GM19025 (cell line): Measurements from ENCODE around the gene KDM2B.
"Not testable (repeated sequence)": the region's sequence is repeated elsewhere in the genome, so short reads cannot be mapped to it uniquely, and the experiment has no call there.

ENCODE experiments used
- ATAC-seq: cut with Tn5 transposase; IDR thresholded peaks from one replicate; pipeline ENCODE4 v1.9.1; 2021; ENCODE audit warnings: mild to moderate bottlenecking, low read depth, moderate library complexity; ENCODE audit not compliant: unreplicated experiment

KDM2B gene

GRCh38 chr12:121590476-121591143, 9.8 kb upstream of the KDM2B start:
- ATAC-seq: peak; percentile 47

- not testable (repeated sequence) for ATAC-seq
Observed at GRCh38 chr12:121584885-121585284, 4.1 kb upstream of the KDM2B start.

- not testable (repeated sequence) for ATAC-seq
Observed at GRCh38 chr12:121583334-121583661, 2.5 kb upstream of the KDM2B start.

GRCh38 chr12:121582583-121583333, 1.9 kb upstream of the KDM2B start:
- ATAC-seq: no peak

GRCh38 chr12:121581686-121582429, 1.0 kb upstream of the KDM2B start:
- no peak for ATAC-seq

- ATAC-seq: no peak
Observed at GRCh38 chr12:121579981-121580868, 598 bp downstream of the KDM2B start.

GRCh38 chr12:121579190-121579791, 1.5 kb downstream of the KDM2B start:
- no peak for ATAC-seq

GRCh38 chr12:121578230-121579189, 2.3 kb downstream of the KDM2B start:
- ATAC-seq: no peak

- no peak for ATAC-seq
Observed at GRCh38 chr12:121577443-121578180, 3.2 kb downstream of the KDM2B start.

GRCh38 chr12:121576851-121577391, 3.9 kb downstream of the KDM2B start:
- no peak for ATAC-seq

- no peak for ATAC-seq
Observed at GRCh38 chr12:121575952-121576625, 4.7 kb downstream of the KDM2B start.

GRCh38 chr12:121575051-121575450, 5.8 kb downstream of the KDM2B start:
- no peak for ATAC-seq

- no peak for ATAC-seq
Observed at GRCh38 chr12:121574025-121574424, 6.8 kb downstream of the KDM2B start.

- ATAC-seq: no peak
Observed at GRCh38 chr12:121571920-121572319, 8.9 kb downstream of the KDM2B start.

- ATAC-seq: no peak
Observed at GRCh38 chr12:121570467-121571283, 10.1 kb downstream of the KDM2B start.

GRCh38 chr12:121568971-121569751, 11.7 kb downstream of the KDM2B start:
- no peak for ATAC-seq
